ENCODE measurements around the gene GALNT9. TPM values are rescaled to one million over a fixed set of nuclear protein-coding genes. Genes with fewer than 3 reads are reported as not detected.
A peak's percentile ranks its signal among the peaks of the same experiment; 100 is the strongest.

Gene GALNT9
- total RNA-seq, 6 experiments from 2014 or later = not detected

GRCh38 chr12:132176385-132176919 is 152.9 kb downstream of the GALNT9 start:
- ATAC-seq = no peak
- DNase-seq = peak in 1 of 3 donors; percentile 16
- intact Hi-C loops (cut with DNase I) = no loop called here
- TF ChIP-seq POLR2A (IDR thresholded peaks at IDR 0.05) = no peak
- TF ChIP-seq CTCF (IDR thresholded peaks at IDR 0.05) = no peak
- Histone ChIP-seq H3K27ac (no peak overlapping the region), H3K27me3 (no peaks in the 10 kb centered on the region), H3K36me3 (no peaks in the 10 kb centered on the region), H3K4me1 (no peaks in the 10 kb centered on the region), H3K4me3 (no peak overlapping the region), H3K9me3 (no peaks in the 10 kb centered on the region)
- 58% methylated on average over 7 of the region's 19 CpGs for WGBS (ENCODE audit: insufficient coverage, low coverage, low lambda C conversion rate, missing lambda C conversion rate)

GRCh38 chr12:132175496-132176384 is 153.6 kb downstream of the GALNT9 start:
- Histone ChIP-seq H3K4me3 (no peak overlapping the region), H3K4me1 (no peaks in the 10 kb centered on the region), H3K36me3 (no peaks in the 10 kb centered on the region), H3K9me3 (no peaks in the 10 kb centered on the region), H3K27ac (no peak overlapping the region), H3K27me3 (no peaks in the 10 kb centered on the region)
- intact Hi-C loops (cut with DNase I) = no loop called here
- no peak for ATAC-seq
- no CpG with 5 or more reads among the region's 35 CpGs for WGBS (ENCODE audit: insufficient coverage, low coverage, low lambda C conversion rate, missing lambda C conversion rate)
- DNase-seq = peak in 1 of 3 donors; percentile 11
- TF ChIP-seq CTCF (IDR thresholded peaks at IDR 0.05) (no peak), POLR2A (IDR thresholded peaks at IDR 0.05) (no peak)

GRCh38 chr12:132174839-132175490 is 154.4 kb downstream of the GALNT9 start:
- no peaks in the 10 kb centered on the region for H3K9me3 ChIP-seq
- H3K27me3 ChIP-seq = no peaks in the 10 kb centered on the region
- H3K4me1 ChIP-seq = no peaks in the 10 kb centered on the region
- no peaks in the 10 kb centered on the region for H3K36me3 ChIP-seq
- no peak for ATAC-seq
- TF ChIP-seq POLR2A (IDR thresholded peaks at IDR 0.05) = no peak
- intact Hi-C loops (cut with DNase I) = no loop called here
- DNase-seq = no peak
- WGBS (ENCODE audit: insufficient coverage, low coverage, low lambda C conversion rate, missing lambda C conversion rate) = 43% methylated on average over 9 of the region's 25 CpGs
- H3K27ac ChIP-seq = no peak overlapping the region
- H3K4me3 ChIP-seq = no peak overlapping the region

GRCh38 chr12:132174015-132174838 is 155.2 kb downstream of the GALNT9 start:
- H3K4me3 ChIP-seq = no peak overlapping the region
- H3K27ac ChIP-seq = no peak overlapping the region
- no peaks in the 10 kb centered on the region for H3K27me3 ChIP-seq
- no peaks in the 10 kb centered on the region for H3K36me3 ChIP-seq
- TF ChIP-seq POLR2A (IDR thresholded peaks at IDR 0.05) (no peak), CTCF (IDR thresholded peaks at IDR 0.05) (no peak)
- no peaks in the 10 kb centered on the region for H3K4me1 ChIP-seq
- intact Hi-C loops (cut with DNase I) = no loop called here
- DNase-seq = peak in 2 of 3 donors; percentile 12 to 47
- WGBS (ENCODE audit: insufficient coverage, low coverage, low lambda C conversion rate, missing lambda C conversion rate) = 38% methylated on average over 9 of the region's 30 CpGs
- H3K9me3 ChIP-seq = no peaks in the 10 kb centered on the region
- no peak for ATAC-seq

Measured in right lobe of liver (tissue), 6 donors.